Mammary epithelial cell (primary cell): Measurements from ENCODE around the gene SAFB.

ENCODE experiments used
- CTCF ChIP-seq, 2 donors: IDR thresholded peaks in 1 of 2; conservative IDR thresholded peaks in 1 of 2; 2 replicates each; pipeline ENCODE4 v1.5.1; 2011 to 2012; ENCODE audit warnings: inconsistent platforms in 2 of 2, low read length in 2 of 2, mild to moderate bottlenecking in 2 of 2, control low read depth in 1 of 2, low read depth in 1 of 2; ENCODE audit not compliant: insufficient read depth in 1 of 2; ENCODE audit errors: extremely low read depth in 1 of 2
- EZH2 ChIP-seq: IDR thresholded peaks from 2 replicates; pipeline ENCODE4 v1.6.1; 2012; ENCODE audit warnings: low read length, inconsistent platforms, borderline replicate concordance

DNA sequence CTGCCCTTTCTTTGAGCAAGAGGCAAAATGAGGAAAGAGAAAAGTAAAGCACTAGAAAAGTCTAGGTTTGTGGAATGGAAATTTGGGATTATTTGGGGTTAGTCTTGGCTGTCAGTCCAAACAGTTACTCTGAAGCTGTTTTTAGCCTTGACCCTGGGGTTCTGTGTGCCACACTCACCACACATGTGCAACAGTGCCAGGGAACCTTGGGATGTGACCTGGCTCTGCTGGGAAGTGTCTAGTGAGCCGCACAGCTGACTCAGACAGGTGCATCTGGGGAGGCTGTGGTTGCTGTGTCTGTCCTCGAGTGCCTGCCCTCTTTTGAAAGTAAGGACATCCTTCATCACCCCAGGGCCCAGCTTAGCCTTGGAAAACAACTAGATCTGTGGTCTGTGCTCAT is 41.6 kb downstream of the SAFB start:
- TF ChIP-seq CTCF (conservative IDR thresholded peaks at IDR 0.05 in 1 of 2, IDR thresholded peaks at IDR 0.05 in 1 of 2; ENCODE audit: extremely low read depth in 1 of 2, insufficient read depth in 1 of 2, low read depth in 1 of 2, low read length in 2 of 2), result no peak
- no peak for TF ChIP-seq EZH2
